ENCODE results near the gene CCSER1. TPM values are rescaled to one million over a fixed set of nuclear protein-coding genes. Genes with fewer than 3 reads are reported as not detected.

The CCSER1 gene
- total and polyA plus RNA-seq, 9 donors, result 0.21 to 8.3 (median 3.2) TPM

- TF ChIP-seq, protein P1, sequence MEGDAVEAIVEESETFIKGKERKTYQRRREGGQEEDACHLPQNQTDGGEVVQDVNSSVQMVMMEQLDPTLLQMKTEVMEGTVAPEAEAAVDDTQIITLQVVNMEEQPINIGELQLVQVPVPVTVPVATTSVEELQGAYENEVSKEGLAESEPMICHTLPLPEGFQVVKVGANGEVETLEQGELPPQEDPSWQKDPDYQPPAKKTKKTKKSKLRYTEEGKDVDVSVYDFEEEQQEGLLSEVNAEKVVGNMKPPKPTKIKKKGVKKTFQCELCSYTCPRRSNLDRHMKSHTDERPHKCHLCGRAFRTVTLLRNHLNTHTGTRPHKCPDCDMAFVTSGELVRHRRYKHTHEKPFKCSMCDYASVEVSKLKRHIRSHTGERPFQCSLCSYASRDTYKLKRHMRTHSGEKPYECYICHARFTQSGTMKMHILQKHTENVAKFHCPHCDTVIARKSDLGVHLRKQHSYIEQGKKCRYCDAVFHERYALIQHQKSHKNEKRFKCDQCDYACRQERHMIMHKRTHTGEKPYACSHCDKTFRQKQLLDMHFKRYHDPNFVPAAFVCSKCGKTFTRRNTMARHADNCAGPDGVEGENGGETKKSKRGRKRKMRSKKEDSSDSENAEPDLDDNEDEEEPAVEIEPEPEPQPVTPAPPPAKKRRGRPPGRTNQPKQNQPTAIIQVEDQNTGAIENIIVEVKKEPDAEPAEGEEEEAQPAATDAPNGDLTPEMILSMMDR (IDR thresholded peaks at IDR 0.05), result no peak
- TF ChIP-seq EP300 (IDR thresholded peaks at IDR 0.05) (no peak), POLR2A (IDR thresholded peaks at IDR 0.05) (no peak)
- Histone ChIP-seq H3K4me3 (no peak overlapping the region), H3K36me3 (no peaks in the 10 kb centered on the region), H3K27ac (no peak overlapping the region), H3K4me1 (ENCODE audit: insufficient read depth) (no peaks in the 10 kb centered on the region), H3K27me3 (no peaks in the 10 kb centered on the region), H3K9me3 (no peaks in the 10 kb centered on the region)
- intact Hi-C loops (cut with DNase I), result no loop called here
- DNase-seq, result no peak
Measured at GRCh38 chr4:91058345-91058744, 931.2 kb downstream of the CCSER1 start.

GRCh38 chr4:91064157-91064853 is 937.1 kb downstream of the CCSER1 start:
- H3K4me1 ChIP-seq (ENCODE audit: insufficient read depth), result no peaks in the 10 kb centered on the region
- no peaks in the 10 kb centered on the region for H3K36me3 ChIP-seq
- TF ChIP-seq, protein P1 (IDR thresholded peaks at IDR 0.05), result no peak
- TF ChIP-seq EP300 (IDR thresholded peaks at IDR 0.05) (no peak), POLR2A (IDR thresholded peaks at IDR 0.05) (no peak)
- WGBS, 3 donors, result 13 to 19% (median 16%) methylated on average over 2 of the region's 2 CpGs
- H3K27ac ChIP-seq, result no peak overlapping the region
- no peaks in the 10 kb centered on the region for H3K9me3 ChIP-seq
- no peaks in the 10 kb centered on the region for H3K27me3 ChIP-seq
- peak in 1 of 5 donors; percentile 35 for DNase-seq
- H3K4me3 ChIP-seq, result no peak overlapping the region
- intact Hi-C loops (cut with DNase I), result no loop called here

- no peaks in the 10 kb centered on the region for H3K27me3 ChIP-seq
- TF ChIP-seq, protein P1 (IDR thresholded peaks at IDR 0.05), result no peak
- TF ChIP-seq POLR2A (IDR thresholded peaks at IDR 0.05) (no peak), EP300 (IDR thresholded peaks at IDR 0.05) (no peak)
- no peaks in the 10 kb centered on the region for H3K36me3 ChIP-seq
- no peak overlapping the region for H3K4me3 ChIP-seq
- no peaks in the 10 kb centered on the region for H3K9me3 ChIP-seq
- DNase-seq, result no peak
- WGBS, 3 donors, result 97 to 98% (median 97%) methylated on average over 2 of the region's 2 CpGs
- H3K4me1 ChIP-seq (ENCODE audit: insufficient read depth), result no peaks in the 10 kb centered on the region
- no peak overlapping the region for H3K27ac ChIP-seq
- intact Hi-C loops (cut with DNase I), result no loop called here
Measured at GRCh38 chr4:91065117-91065516, 937.9 kb downstream of the CCSER1 start.

DNA sequence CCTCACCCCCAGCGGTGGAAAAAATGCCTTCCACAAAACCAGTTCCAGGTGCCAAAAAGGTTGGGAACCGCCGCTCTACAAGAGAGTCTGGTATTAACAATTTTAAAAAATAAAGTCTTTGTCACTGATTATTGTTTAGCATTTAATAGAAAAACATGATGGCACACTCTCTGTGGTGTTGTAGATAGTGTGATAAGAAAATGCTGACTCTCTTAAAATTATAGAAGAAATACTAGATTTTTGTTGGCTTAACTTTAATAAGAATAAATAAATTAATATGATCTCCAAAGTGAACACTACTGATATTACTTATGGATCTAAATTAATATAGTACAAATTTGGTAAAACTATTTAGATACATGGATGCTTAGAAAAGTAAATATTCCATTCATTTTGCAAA is 943.5 kb downstream of the CCSER1 start:
- H3K4me1 ChIP-seq (ENCODE audit: insufficient read depth), result no peaks in the 10 kb centered on the region
- H3K27ac ChIP-seq, result no peak overlapping the region
- H3K4me3 ChIP-seq, result no peak overlapping the region
- no peaks in the 10 kb centered on the region for H3K9me3 ChIP-seq
- intact Hi-C loops (cut with DNase I), result no loop called here
- no peaks in the 10 kb centered on the region for H3K36me3 ChIP-seq
- TF ChIP-seq, protein P1 (IDR thresholded peaks at IDR 0.05), result no peak
- TF ChIP-seq EP300 (IDR thresholded peaks at IDR 0.05), result no peak
- TF ChIP-seq POLR2A (IDR thresholded peaks at IDR 0.05), result no peak
- 96 to 97% (median 96%) methylated on average over 3 of the region's 3 CpGs for WGBS, 3 donors
- no peak for DNase-seq
- H3K27me3 ChIP-seq, result no peaks in the 10 kb centered on the region
